Adipocyte (in vitro differentiated cells): Measurements from ENCODE around the gene ZBTB49.

Experiments
- DNase-seq: peaks from one replicate; pipeline ENCODE4 v3.0.0-alpha.2; 2015; ENCODE audit warnings: low read depth
- H3K27me3 ChIP-seq: replicated peaks from 2 replicates; pipeline ENCODE4 v1.7.0; 2013; ENCODE audit warnings: mild to moderate bottlenecking, low read length, moderate library complexity; ENCODE audit not compliant: control insufficient read depth, insufficient read depth
- H3K36me3 ChIP-seq: 2 replicates; pipeline ENCODE4 v1.7.0; 2013; ENCODE audit warnings: low read length, mild to moderate bottlenecking, moderate library complexity; ENCODE audit not compliant: control insufficient read depth, insufficient read depth, severe bottlenecking
- H3K4me1 ChIP-seq: 2 replicates; pipeline ENCODE4 v1.7.0; 2013; ENCODE audit warnings: mild to moderate bottlenecking, low read length, moderate library complexity; ENCODE audit not compliant: control insufficient read depth, insufficient read depth
- H3K4me3 ChIP-seq: 2 replicates; pipeline ENCODE4 v1.7.0; 2013; ENCODE audit warnings: mild to moderate bottlenecking, low read length, moderate library complexity
- H3K9ac ChIP-seq: 2 replicates; pipeline ENCODE4 v1.7.0; 2013; ENCODE audit warnings: mild to moderate bottlenecking, low read length, moderate library complexity
- H3K9me3 ChIP-seq: 2 replicates; pipeline ENCODE4 v1.7.0; 2013; ENCODE audit warnings: mild to moderate bottlenecking, low read length, moderate library complexity; ENCODE audit not compliant: control insufficient read depth

Gene ZBTB49

GRCh38 chr4:4327652-4328121 is 37.6 kb downstream of the ZBTB49 start:
- Histone ChIP-seq H3K4me3 (no peak overlapping the region), H3K9ac (no peak overlapping the region), H3K9me3 (peaks cover 4% of the 10 kb centered on the region), H3K27me3 (peaks cover 3% of the 10 kb centered on the region), H3K4me1 (peaks cover 7% of the 10 kb centered on the region), H3K36me3 (peaks cover under 1% of the 10 kb centered on the region)
- DNase-seq: peak; percentile 6

- no peak for DNase-seq
- H3K9ac ChIP-seq: no peak overlapping the region
- peaks cover 7% of the 10 kb centered on the region for H3K4me1 ChIP-seq
These were observed 38.2 kb downstream of the ZBTB49 start for GRCh38 chr4:4328206-4328605.

DNA sequence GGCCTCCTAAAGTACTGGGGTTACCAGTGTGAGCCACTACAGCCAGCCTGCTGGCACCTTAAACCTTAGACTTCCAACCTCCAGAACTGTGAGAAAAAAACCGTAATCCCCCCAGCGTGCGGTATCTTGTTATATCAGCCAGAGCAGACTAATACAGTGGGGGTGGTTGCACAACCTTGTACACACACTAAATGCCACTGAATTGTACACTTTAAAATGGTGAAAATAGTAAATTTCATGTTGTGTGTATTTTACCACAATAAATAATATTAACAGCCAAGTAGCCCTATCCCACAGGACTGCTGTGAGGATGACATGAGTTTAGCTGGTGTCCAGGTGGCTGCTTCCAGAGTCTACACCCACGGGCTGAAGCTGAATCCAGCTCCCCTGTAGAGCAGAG is 38.8 kb downstream of the ZBTB49 start:
- Histone ChIP-seq H3K36me3 (no peaks in the 10 kb centered on the region), H3K27me3 (peaks cover 3% of the 10 kb centered on the region), H3K4me1 (peaks cover 7% of the 10 kb centered on the region), H3K4me3 (no peak overlapping the region), H3K9me3 (peaks cover 4% of the 10 kb centered on the region), H3K9ac (no peak overlapping the region)
- no peak for DNase-seq

More at GRCh38 chr4:4328206-4328605, 38.2 kb downstream of the ZBTB49 start:
- peaks cover 4% of the 10 kb centered on the region for H3K9me3 ChIP-seq
- no peaks in the 10 kb centered on the region for H3K36me3 ChIP-seq
- no peak overlapping the region for H3K4me3 ChIP-seq
- H3K27me3 ChIP-seq: peaks cover 3% of the 10 kb centered on the region

DNA sequence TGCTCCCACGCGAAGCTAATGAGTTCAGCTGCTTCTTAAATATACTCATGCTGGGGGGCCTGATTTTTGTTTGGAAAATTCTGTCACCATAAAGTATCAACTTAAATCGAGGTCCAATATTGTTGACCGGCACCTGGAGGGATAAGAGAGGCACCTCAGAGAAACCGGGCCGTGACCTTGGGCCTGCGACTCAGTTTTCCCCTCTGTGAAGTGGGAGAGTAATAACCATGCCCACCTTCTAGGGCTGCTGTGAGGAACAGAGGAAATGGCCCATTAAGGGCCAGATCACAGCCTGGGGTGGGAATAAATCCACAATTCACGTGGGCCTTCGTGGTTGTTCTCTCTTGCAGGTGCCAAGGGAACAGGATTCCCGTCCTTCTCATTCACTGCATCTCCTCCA is 39.4 kb downstream of the ZBTB49 start:
- Histone ChIP-seq H3K36me3 (no peaks in the 10 kb centered on the region), H3K9me3 (peaks cover 4% of the 10 kb centered on the region), H3K4me1 (peaks cover 7% of the 10 kb centered on the region), H3K27me3 (peaks cover 3% of the 10 kb centered on the region), H3K4me3 (no peak overlapping the region), H3K9ac (no peak overlapping the region)
- no peak for DNase-seq

DNA sequence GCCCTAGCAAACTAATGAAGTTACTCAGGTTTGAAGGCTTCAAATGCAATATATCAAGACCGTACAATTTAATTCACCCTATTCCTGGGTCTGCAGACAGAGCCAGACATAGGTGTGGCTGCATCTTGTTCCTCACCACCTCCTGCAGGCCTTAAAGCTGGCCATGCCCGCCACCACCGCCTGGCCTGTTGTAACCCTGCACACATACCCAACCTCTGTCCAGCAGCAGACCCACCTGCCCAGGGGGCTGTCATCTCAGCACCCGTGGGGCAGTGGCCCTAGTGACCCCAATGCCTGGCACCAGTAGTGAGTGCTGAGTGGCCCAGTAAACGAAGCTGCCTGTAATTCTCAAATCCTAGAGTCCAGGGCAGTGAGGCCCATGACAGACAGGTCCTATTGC is 40.7 kb downstream of the ZBTB49 start:
- H3K27me3 ChIP-seq: peaks cover 3% of the 10 kb centered on the region
- H3K9me3 ChIP-seq: peaks cover 4% of the 10 kb centered on the region
- DNase-seq: no peak
- H3K9ac ChIP-seq: no peak overlapping the region
- H3K4me3 ChIP-seq: no peak overlapping the region
- H3K4me1 ChIP-seq: peaks cover 7% of the 10 kb centered on the region
- no peaks in the 10 kb centered on the region for H3K36me3 ChIP-seq

GRCh38 chr4:4332529-4332928 is 42.5 kb downstream of the ZBTB49 start:
- H3K36me3 ChIP-seq: no peaks in the 10 kb centered on the region
- peaks cover 6% of the 10 kb centered on the region for H3K27me3 ChIP-seq
- peaks cover 4% of the 10 kb centered on the region for H3K9me3 ChIP-seq
- no peak overlapping the region for H3K9ac ChIP-seq
- H3K4me1 ChIP-seq: peaks cover 5% of the 10 kb centered on the region
- no peak overlapping the region for H3K4me3 ChIP-seq
- DNase-seq: no peak

- peaks cover 13% of the 10 kb centered on the region for H3K27me3 ChIP-seq
These were observed 43.2 kb downstream of the ZBTB49 start for GRCh38 chr4:4333265-4333706.

DNA sequence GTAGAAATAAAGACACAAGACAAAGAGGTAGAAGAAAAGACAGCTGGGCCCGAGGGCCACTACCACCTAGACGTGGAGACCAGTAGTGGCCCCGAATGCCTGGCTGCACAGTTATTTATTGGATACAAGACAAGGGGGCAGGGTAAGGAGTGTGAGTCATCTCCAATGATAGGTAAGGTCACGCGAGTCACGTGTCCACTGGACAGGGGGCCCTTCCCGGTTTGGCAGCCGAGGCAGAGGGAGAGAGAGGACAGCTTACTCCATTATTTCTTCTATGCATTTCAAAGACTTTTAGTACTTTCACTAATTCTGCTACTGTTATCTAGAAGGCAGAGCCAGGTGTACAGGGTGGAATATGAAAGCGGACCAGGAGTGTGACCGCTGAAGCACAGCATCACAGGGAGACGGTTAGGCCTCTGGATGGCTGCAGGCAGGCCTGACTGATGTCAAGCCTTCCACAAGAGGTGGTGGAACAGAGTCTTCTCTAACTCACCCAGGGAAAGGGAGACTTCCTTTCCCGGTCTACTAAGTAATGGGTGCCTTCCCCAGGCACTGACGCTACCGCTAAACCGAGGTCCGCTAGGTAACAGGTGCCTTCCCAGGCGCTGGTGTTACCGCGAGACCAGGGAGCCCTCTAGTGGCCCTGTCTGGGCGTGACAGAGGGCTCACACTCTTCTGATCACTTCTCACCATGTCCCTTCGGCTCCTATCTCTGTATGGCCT is 44.9 kb downstream of the ZBTB49 start:
- H3K9me3 ChIP-seq: peaks cover 3% of the 10 kb centered on the region
- H3K36me3 ChIP-seq: no peaks in the 10 kb centered on the region
- H3K4me3 ChIP-seq: no peak overlapping the region
- peaks cover 29% of the 10 kb centered on the region for H3K27me3 ChIP-seq
- no peak overlapping the region for H3K9ac ChIP-seq
- DNase-seq: peak; percentile 67
- H3K4me1 ChIP-seq: no peaks in the 10 kb centered on the region

More at GRCh38 chr4:4333265-4333706, 43.2 kb downstream of the ZBTB49 start:
- Histone ChIP-seq H3K4me3 (no peak overlapping the region), H3K9ac (no peak overlapping the region), H3K36me3 (no peaks in the 10 kb centered on the region), H3K4me1 (no peaks in the 10 kb centered on the region), H3K9me3 (peaks cover 4% of the 10 kb centered on the region)
- DNase-seq: peak; percentile 85

GRCh38 chr4:4338210-4339001 is 48.4 kb downstream of the ZBTB49 start:
- Histone ChIP-seq H3K36me3 (no peaks in the 10 kb centered on the region), H3K4me3 (no peak overlapping the region), H3K4me1 (no peaks in the 10 kb centered on the region), H3K27me3 (peaks cover 43% of the 10 kb centered on the region), H3K9ac (no peak overlapping the region), H3K9me3 (no peaks in the 10 kb centered on the region)
- no peak for DNase-seq

GRCh38 chr4:4339504-4340085 is 49.5 kb downstream of the ZBTB49 start:
- Histone ChIP-seq H3K36me3 (no peaks in the 10 kb centered on the region), H3K27me3 (peaks cover 51% of the 10 kb centered on the region), H3K4me3 (no peak overlapping the region), H3K4me1 (no peaks in the 10 kb centered on the region), H3K9me3 (no peaks in the 10 kb centered on the region), H3K9ac (no peak overlapping the region)
- DNase-seq: no peak
